GM19099 (cell line): ENCODE results near the gene PNPLA3.

Experiments used
- POLR2A ChIP-seq: IDR thresholded peaks from 3 replicates; pipeline ENCODE4 v1.6.1; 2011; ENCODE audit warnings: low read depth; ENCODE audit not compliant: insufficient read length; ENCODE audit errors: extremely low read depth

Gene PNPLA3

DNA sequence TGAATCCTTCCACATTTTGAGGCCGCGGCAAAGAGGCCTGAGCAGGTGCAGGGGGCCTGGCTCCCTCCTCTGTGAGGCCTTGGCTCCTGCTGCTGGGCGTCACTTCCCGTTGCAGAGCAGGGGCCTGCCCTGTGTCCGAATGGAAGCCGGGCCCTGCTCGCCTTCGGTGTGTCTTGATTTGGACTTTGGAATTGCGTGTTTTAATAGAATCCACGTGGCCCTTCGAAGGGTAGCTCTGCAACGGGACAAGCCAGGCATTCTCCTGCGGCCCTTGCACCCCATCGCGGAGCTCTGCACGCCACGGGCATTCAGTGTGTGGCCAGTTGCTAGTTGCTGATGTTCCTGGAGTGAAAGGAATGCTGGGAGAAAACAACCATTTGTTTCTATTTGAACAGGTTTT lies 57.4 kb downstream of the PNPLA3 start:
- TF ChIP-seq POLR2A = no peak

DNA sequence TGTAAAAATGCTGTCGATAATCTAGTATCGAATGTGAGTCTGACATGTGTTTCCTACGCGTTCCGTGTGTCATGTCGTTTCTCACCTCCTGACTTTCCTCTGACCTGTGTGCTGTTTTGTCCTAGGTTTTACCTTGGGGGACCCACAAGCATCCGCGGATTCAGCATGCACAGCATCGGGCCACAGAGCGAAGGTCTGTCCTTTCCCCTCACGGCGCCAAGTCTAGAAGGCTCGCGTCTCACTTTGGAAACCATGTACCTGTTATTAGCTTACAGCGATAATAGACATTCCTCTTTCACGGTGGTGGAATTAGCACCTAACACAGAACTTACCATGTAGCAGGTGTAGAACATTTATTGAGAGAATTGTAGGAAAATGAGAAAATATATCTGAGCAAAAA lies 60.2 kb downstream of the PNPLA3 start:
- TF ChIP-seq POLR2A = no peak

DNA sequence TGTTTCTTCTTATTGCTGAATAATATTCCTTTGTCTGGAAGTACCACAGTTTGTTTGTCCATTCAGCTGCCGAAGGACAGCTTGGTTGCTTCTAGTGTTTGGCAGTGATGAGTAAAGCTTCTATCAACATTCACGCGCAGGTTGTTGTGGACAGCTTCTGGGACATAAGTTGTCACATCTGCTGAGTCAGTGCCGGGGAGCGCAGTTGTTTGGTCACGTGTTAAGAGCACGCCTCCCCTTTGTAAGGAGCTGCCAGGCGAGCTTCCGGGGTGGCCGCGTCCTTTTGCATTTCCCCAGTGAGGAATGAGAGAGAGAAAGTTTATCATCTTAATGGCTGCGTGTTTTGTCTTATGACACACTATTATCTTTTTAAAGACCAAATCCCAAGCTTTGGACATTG lies 61.9 kb downstream of the PNPLA3 start:
- no peak for TF ChIP-seq POLR2A

DNA sequence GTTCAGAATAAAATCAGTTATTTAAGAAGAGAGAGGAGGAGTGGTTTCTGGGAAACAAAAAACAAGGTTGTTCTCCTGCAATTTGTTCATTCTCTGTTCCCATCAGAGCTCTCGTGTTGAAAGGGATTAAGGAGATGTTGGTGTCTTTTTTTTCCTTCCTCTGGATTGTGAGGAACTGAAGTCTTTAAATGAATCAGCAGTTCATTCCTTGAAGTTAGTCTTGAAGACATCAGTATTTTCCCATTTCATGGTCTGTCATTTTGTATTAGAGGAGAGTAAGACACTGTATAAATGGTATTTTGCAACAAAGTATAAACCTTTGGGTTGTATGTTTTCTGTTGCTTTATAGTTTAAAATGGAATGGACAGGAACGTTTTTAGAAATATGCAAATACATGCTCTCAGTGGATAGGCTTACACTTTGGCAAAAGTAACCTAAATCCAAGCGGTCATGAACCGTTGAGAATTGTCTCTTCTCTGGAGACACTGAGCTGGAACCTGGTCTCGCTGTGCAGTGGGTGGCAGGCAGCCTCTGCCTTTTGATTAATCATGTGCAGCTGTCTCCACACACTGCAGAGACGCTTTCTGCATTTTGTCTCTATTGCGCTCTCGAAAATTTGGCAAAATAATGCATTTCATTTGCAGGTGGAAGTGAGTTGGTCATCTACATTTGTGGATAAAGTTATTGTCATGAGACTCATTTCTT lies 64.7 kb downstream of the PNPLA3 start:
- no peak for TF ChIP-seq POLR2A

DNA sequence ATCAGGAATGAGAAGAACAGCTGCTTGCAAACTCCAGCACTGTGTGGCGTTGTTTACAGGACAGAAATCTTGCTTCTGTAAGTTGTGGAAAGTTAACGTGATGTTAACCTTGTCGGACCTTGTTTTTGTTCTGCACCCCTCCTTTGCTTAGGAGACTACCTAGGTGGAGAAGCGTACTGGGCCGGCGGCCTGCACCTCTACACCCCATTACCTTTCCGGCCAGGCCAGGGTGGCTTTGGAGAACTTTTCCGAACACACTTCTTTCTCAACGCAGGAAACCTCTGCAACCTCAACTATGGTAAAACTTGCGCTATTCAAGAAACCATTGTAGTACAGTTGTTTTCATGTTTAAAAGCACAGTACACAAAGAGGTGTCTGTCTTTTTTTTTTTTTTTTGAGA lies 65.4 kb downstream of the PNPLA3 start:
- no peak for TF ChIP-seq POLR2A

DNA sequence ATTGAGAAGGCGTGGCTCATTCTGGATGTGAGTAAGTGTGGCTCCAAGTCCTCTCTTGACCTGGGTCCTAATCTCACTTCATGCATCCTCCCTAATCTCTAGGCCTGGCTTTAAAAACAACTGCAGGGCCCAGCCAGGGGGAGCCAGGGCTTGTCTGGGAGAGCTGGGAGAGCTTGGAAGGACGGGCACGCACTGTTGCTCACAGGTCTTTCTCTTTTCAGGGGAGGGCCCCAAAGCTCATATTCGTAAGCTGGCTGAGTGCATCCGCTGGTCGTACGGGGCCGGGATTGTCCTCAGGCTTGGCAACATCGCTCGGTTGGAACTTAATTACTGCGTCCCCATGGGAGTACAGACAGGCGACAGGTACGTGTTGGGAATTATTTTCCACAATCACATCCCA lies 66.4 kb downstream of the PNPLA3 start:
- TF ChIP-seq POLR2A = no peak

DNA sequence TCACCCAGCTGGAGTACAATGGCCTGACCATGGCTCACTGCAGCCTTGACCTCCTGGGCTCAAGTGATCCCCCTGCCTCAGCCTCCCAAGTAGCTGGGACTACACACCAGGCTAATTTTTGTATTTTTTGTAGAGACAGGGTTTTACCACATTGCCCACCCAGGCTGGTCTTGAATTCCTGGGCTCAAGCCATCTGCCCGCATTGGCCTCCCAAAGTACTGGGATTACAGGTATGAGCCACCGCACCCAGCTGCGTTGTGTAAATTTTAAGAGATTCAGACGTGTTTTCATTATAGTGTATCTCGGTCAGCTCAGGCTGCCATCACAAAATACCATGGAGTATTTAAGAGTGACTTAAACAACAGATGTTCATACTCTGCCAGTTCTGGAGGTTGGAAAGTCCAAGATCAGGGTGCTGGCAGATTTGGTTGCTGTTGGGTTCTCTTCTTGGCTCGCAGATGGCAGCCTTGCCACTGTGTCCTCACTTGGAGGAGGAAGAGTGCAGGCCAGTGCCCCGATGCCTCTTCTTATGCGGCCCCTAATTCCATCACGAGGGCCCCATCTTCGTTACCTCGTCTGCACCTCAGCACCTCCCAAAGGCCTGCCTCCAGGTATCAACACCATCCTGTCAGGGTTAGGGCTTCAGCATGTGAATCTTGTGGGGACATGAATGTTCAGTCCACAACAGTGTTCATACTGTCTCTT lies 67.9 kb downstream of the PNPLA3 start:
- TF ChIP-seq POLR2A = no peak

DNA sequence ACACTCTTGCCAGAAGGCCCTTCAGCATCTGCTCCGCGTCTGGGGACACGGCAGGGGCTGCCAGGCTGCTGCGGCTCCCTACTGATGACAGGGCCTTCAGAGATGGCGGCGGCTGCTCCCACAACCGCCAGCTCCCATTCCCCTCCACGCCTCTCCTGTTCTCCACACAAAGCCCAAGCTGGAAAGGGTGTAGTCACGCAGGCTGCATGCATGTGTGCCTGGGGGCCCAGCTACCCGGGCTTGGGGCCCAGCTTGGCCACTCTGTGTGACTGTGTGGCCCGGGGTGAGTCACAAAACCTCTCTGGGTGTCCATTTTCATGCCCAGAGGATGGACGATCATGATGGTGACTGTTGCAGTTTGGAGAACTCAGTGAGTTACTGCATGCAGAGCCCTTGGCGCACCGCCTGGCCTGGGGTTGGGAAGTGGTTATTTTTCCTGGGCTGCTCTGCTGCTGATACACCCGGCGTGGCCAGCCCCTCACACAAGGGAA lies 68.8 kb downstream of the PNPLA3 start:
- TF ChIP-seq POLR2A = no peak

DNA sequence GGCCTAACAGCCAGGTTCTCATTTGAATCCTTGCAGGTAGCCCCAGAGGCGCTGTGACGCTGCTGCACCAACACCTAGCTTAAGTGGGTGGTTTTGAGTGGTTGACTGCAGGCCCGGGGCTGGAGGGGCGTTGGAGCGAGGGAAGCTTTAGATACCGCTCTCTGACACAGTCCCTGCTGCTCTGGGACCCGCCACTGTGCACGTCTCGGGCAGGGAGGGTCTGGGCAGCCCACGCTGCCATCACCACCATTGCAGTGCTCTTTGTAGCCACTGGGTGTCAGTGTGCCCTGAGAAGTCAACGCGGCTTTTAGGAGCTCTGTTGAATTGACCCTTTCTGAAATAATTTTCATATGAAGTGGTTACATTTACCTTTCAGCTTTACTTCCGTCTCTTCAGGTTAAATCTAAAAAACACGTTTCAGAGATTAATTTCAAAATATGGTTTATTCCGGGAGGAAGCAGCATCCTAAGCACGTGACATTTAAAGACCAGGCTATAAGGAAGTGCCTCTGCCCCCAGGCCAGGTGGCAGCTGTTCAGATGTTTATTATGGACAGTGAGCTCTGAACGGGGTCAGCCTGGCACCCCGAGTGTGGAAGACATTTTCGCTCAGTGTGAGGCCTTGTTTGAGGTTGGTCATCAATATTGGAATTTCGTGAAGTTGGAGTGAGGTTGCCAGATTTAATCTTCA lies 69.6 kb downstream of the PNPLA3 start:
- no peak for TF ChIP-seq POLR2A

DNA sequence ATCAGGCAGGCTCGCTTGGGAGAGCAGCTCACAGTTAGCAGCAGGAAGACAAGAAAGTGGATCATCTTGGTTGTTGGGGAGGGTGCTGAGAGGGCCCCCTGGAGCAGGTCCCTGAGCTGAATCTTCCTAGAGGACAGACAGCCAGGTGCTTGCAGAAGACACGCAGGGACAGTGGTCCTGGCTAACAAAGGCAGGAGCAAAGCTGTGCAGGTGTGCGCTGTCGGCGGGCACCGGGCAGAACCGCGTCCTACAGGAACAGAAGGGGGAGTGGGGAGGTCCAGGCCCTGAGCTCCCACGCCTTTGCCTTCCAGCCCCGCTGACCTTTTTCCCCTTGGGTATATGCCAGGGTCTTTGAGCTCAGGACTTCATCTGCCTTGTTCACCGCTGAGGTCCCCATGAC lies 70.4 kb downstream of the PNPLA3 start:
- TF ChIP-seq POLR2A = no peak

DNA sequence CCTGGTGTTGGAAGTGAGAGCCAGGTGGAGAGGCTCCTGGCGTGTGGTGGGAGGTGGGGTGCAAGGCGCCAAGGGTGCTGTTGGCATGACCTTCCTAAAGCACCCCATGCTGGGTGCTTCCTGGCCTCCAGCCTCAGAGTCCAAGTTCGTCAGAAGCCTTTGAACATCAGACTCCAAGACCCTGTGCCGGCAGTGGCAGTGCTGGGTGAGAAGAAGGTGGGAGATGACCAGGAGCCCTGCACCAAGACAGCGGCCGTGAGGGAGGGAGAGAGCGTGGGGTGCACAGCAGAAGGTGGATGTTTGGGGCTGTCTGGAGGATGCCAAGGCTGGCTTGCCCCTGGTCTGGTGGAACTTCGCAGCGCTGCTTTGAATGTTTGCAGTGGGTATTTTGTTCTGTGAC lies 70.8 kb downstream of the PNPLA3 start:
- no peak for TF ChIP-seq POLR2A

DNA sequence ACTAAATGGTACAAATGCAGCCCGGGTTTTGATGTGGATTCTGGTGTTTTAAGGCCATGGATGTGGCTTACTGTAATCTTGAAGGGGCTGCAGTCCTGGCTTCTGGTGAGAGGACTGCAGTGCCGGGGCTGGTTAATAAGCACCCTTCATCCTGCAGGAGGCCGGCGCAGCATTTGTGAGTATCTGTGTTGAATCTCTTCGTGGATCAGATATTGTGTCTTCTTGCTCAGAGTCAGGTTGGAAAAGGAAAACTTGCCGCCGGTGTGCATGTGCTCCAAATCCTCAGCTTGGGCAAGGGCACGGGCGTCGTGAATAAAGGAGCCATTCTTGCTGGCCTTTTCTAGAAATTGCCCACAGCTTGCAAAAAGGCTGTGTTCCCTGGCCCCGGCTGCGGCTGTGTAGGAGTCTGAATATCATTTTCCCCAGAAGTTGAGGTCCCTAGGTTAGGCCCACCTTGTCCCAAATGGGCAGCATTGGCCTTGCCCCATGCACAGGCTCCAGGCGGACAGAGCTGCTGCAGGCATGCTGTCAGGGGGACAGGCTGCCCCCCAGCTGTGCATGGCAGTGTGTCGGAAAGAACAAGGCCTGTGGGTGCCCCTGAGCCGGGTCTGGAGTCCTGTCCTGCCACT lies 71.6 kb downstream of the PNPLA3 start:
- no peak for TF ChIP-seq POLR2A

DNA sequence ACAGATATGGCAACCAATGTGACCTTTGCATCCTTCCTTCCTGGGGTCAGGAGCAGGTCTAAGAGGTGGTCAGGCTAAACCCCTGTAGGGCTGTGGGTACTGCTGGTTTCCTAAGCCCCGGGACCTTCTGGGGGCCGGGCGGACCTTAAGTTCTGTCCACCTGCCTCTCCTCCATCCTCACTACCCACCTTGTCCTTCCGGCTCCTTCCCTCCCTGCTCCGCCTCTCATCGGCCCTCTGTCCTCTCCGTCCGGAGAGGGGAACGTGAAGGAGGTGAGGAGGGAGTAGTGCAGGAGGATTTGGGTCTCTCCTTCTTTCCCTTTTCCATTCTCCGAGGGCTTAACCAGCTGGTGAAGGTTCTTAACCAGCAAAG lies 72.2 kb downstream of the PNPLA3 start:
- TF ChIP-seq POLR2A = no peak

DNA sequence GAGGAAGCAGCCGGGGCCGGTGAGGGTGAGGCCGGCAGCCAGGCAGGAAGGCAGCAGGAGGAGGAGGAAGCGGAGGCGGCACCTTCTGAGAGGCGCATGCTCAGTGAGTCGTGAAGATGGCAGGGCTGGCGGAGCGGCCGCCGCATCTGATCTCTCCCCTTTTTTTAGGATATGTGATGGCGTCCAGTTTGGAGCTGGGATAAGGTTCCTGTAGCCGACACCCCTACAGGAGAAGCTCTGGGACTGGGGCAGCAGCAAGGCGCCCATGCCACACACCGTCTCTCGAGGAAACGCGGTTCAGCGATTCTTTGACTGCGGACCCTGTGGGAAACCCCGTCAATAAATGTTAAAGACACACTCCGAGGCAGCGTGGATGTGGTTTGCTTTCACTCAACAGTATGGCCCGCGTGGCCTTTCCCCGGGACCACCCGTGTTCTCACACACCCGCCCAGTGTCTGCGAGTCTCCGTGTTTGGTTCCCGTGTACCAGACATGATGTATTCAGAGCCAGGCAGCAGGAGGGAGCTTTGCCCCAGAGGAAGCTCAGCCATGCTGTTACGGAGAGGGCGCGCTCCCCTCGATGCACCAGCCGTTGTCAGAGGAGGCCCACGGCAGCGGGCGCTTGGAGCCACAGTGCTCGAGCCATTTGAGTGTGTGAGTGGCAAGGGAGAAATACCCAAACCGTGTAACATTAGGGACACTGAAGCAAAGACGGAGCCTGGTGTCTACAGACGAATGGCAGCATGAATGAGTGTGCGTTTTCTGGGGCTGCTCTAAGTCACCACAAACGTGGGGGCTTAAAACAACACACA lies 72.8 kb downstream of the PNPLA3 start:
- peak; percentile 58 for TF ChIP-seq POLR2A

DNA sequence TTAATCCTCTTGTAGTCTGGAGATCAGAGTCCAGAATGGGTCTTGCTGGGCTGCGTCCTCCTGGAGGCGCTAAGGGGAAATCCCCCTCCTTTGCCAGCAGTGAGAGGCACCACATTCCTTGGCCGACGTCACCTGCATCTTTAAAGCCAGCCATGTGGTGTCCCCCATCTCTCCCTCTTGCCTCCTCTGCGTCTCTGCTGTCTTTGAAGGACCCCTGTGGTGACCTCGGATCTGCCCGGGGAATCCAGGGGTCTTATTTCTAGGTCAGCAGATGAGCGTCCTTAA lies 73.3 kb downstream of the PNPLA3 start:
- TF ChIP-seq POLR2A = no peak
